K562 (cell line): ENCODE data around the gene PRMT7. TPM values are rescaled to one million over a fixed set of nuclear protein-coding genes. Genes with fewer than 3 reads are reported as not detected.
A peak's percentile ranks its signal among the peaks of the same experiment; 100 is the strongest.

ENCODE experiments used
- ATAC-seq: fragments of 200-7000 bp; cut with Tn5 transposase; 3 replicates; pipeline ENCODE4 v1.9.1; 2020; ENCODE audit warnings: moderate library complexity
- BruUV-seq: library from RNA; stranded (reverse); fragments of 400-500 nt; replicated peaks from 2 replicates; lab custom pipeline; 2021; lab: Mats Ljungman, UMichigan
- CTCF ChIA-PET: fragments of 300-600 bp; formaldehyde crosslinking; extraction: SDS; loops from one replicate; lab custom pipeline; 2021; ENCODE audit warnings: low intra/inter-chr PET ratio; lab: Yijun Ruan, JAX
- POLR2A ChIA-PET: fragments of 300-600, 350-650 bp; sonication (Branson Sonifier 250); formaldehyde crosslinking; extraction: SDS; loops from one replicate; lab custom pipeline; 2021; ENCODE audit warnings: antibody characterized with exemption, inconsistent platforms; lab: Yijun Ruan, JAX
- DNase-seq, 4 experiments: peaks; one replicate each; pipeline versions ENCODE4 v3.0.0 to v3.0.0-alpha.2; 2011 to 2018; ENCODE audit warnings: low spot score in 3 of 4, mixed read lengths in 3 of 4; ENCODE audit errors: extremely low read depth in 1 of 4
- FAIRE-seq: peaks from 2 replicates; lab custom pipeline; 2011; peaks lifted over from hg19 to GRCh38; lab: Jason Lieb, UNC
- H2AFZ ChIP-seq: 2 replicates; pipeline ENCODE4 v1.6.0; 2011; ENCODE audit warnings: low read depth, low read length, control low read depth, inconsistent platforms
- H3K27ac ChIP-seq: fragments of 200-600 bp; 3 replicates; pipeline ENCODE4 v1.8.0; 2011; ENCODE audit warnings: low read depth, mild to moderate bottlenecking, control low read depth, inconsistent platforms, low read length, moderate library complexity, mixed read lengths; ENCODE audit errors: extremely low read depth
- H3K27me3 ChIP-seq, 2 experiments: fragments of 300-600 bp in 1 of 2; 2 replicates in 1 of 2; 3 replicates in 1 of 2; pipeline versions ENCODE4 v1.6.0 to v1.8.0; 2011; ENCODE audit warnings: inconsistent platforms in 2 of 2, low read length in 2 of 2, mild to moderate bottlenecking in 1 of 2, mixed read lengths in 1 of 2, moderate library complexity in 1 of 2; ENCODE audit not compliant: control insufficient read depth in 2 of 2, insufficient read depth in 2 of 2
- H3K36me3 ChIP-seq: fragments of 300-600 bp; 3 replicates; pipeline ENCODE4 v1.8.0; 2011; ENCODE audit warnings: mild to moderate bottlenecking, low read length, inconsistent platforms; ENCODE audit not compliant: control insufficient read depth, insufficient read depth
- H3K4me1 ChIP-seq, 2 experiments: fragments of 200-600 bp in 1 of 2; replicated peaks in 1 of 2; 2 replicates in 1 of 2; 3 replicates in 1 of 2; pipeline versions ENCODE4 v1.5.1 to v1.8.0; 2011; ENCODE audit warnings: inconsistent platforms in 2 of 2, low read length in 2 of 2, mild to moderate bottlenecking in 1 of 2, mixed read lengths in 1 of 2, moderate library complexity in 1 of 2; ENCODE audit not compliant: control insufficient read depth in 2 of 2, insufficient read depth in 2 of 2
- H3K4me2 ChIP-seq: 2 replicates; pipeline ENCODE4 v1.6.1; 2011; ENCODE audit warnings: low read length, control low read depth, inconsistent platforms, mixed read lengths; ENCODE audit not compliant: insufficient read depth
- H3K4me3 ChIP-seq: fragments of 200-600 bp; sonication (generic), shearing (Covaris generic); 2 replicates; pipeline ENCODE4 v1.5.1; 2016; ENCODE audit warnings: control low read depth, inconsistent platforms
- H3K79me2 ChIP-seq: fragments of 200-600 bp; 3 replicates; pipeline ENCODE4 v1.8.0; 2011; ENCODE audit warnings: low read length, inconsistent platforms; ENCODE audit not compliant: control insufficient read depth, insufficient read depth
- H3K9ac ChIP-seq, 2 experiments: 2 replicates each; pipeline versions ENCODE4 v1.6.0 to v1.6.1; 2011; ENCODE audit warnings: low read depth in 2 of 2, low read length in 2 of 2, control low read depth in 1 of 2, inconsistent platforms in 1 of 2, mild to moderate bottlenecking in 1 of 2, mixed read lengths in 1 of 2; ENCODE audit not compliant: insufficient read depth in 1 of 2
- H3K9me1 ChIP-seq: one replicate; pipeline ENCODE4 v1.6.0; 2011; ENCODE audit warnings: inconsistent platforms, mild to moderate bottlenecking, low read length, moderate library complexity; ENCODE audit not compliant: control insufficient read depth, insufficient read depth
- H3K9me3 ChIP-seq: replicated peaks from 2 replicates; pipeline ENCODE4 v1.5.1; 2011; ENCODE audit warnings: low read depth, low read length, inconsistent platforms; ENCODE audit not compliant: control insufficient read depth, insufficient read depth
- H4K20me1 ChIP-seq: replicated peaks from 2 replicates; pipeline ENCODE4 v1.6.1; 2011; ENCODE audit warnings: low read length, inconsistent platforms, mixed read lengths; ENCODE audit not compliant: control insufficient read depth, insufficient read depth
- CREM ChIP-seq: IDR thresholded peaks from 2 replicates; pipeline ENCODE4 v1.6.1; 2014; ENCODE audit warnings: antibody characterized with exemption, low read depth
- CTCF ChIP-seq, 3 experiments: IDR thresholded peaks in 2 of 3; conservative IDR thresholded peaks in 1 of 3; 2 replicates each; pipeline ENCODE4 v1.5.1; 2011 to 2012; ENCODE audit warnings: low read length in 3 of 3, mild to moderate bottlenecking in 3 of 3, control low read depth in 2 of 3, improper control_type of control experiment in 1 of 3, inconsistent platforms in 1 of 3, low read depth in 1 of 3, mixed read lengths in 1 of 3, moderate library complexity in 1 of 3; ENCODE audit not compliant: insufficient read depth in 2 of 3
- DEAF1 ChIP-seq: fragments of 450-650 bp; formaldehyde crosslinking; IDR thresholded peaks from 2 replicates; pipeline ENCODE4 v1.4.0; 2020; ENCODE audit warnings: mild to moderate bottlenecking, moderate library complexity
- HNRNPK ChIP-seq: fragments of 200-400 bp; formaldehyde crosslinking; IDR thresholded peaks from one replicate; pipeline ENCODE4 v1.6.1; 2018; ENCODE audit warnings: mild to moderate bottlenecking, low read depth, low read length; ENCODE audit not compliant: poor library complexity, severe bottlenecking
- KLF16 ChIP-seq: IDR thresholded peaks from 2 replicates; pipeline ENCODE4 v1.6.1; 2016; ENCODE audit warnings: antibody characterized with exemption
- PCBP2 ChIP-seq: fragments of 200-400 bp; formaldehyde crosslinking; IDR thresholded peaks from 2 replicates; pipeline ENCODE4 v1.6.1; 2018; ENCODE audit warnings: low read length, low read depth, mild to moderate bottlenecking, moderate library complexity; ENCODE audit not compliant: poor library complexity, severe bottlenecking
- SMAD3 ChIP-seq: fragments of 450-650 bp; formaldehyde crosslinking; conservative IDR thresholded peaks from 2 replicates; pipeline ENCODE4 v1.4.0; 2020; ENCODE audit warnings: mild to moderate bottlenecking
- TEAD1 ChIP-seq, 2 experiments: fragments of 450-650 bp in 1 of 2; sonication (generic) in 1 of 2; formaldehyde crosslinking; IDR thresholded peaks; 2 replicates each; pipeline versions ENCODE4 v1.4.0 to v1.8.0; 2020 to 2022; ENCODE audit warnings: mild to moderate bottlenecking in 2 of 2, missing genetic modification reagents in 1 of 2
- ZBED1 ChIP-seq: IDR thresholded peaks from 2 replicates; pipeline ENCODE4 v1.6.1; 2014
- ZBTB8A ChIP-seq: fragments of 450-650 bp; IDR thresholded peaks from 2 replicates; pipeline ENCODE4 v1.6.1; 2018; ENCODE audit warnings: mild to moderate bottlenecking, moderate library complexity; ENCODE audit not compliant: partially characterized antibody
- ZBTB9 ChIP-seq: fragments of 450-650 bp; formaldehyde crosslinking; IDR thresholded peaks from 2 replicates; pipeline ENCODE4 v1.4.0; 2020; ENCODE audit warnings: mild to moderate bottlenecking, moderate library complexity
- WGBS: fragments of 100-300 bp; shearing (Covaris generic); methylation state at CpG from one replicate; pipeline ENCODE4 v1.1.6; 2016; ENCODE audit warnings: low coverage, mixed read lengths; ENCODE audit not compliant: insufficient coverage; ENCODE audit errors: missing lambda C conversion rate; 5-methylcytosine and 5-hydroxymethylcytosine counted together
- in situ Hi-C: fragments of 300-500 bp; cut with MboI; formaldehyde crosslinking; loops from 4 replicates; pipeline ENCODE4 v1.15.0; 2018; ENCODE audit warnings: inconsistent platforms, mixed read lengths
- intact Hi-C: fragments of 100-400 bp; cut with micrococcal nuclease; formaldehyde crosslinking; loops from 2 replicates; pipeline ENCODE4 v1.14.2; 2022
- polyA plus RNA-seq, 8 experiments: library from polyadenylated mRNA; depleted of rRNA in 4 of 8; stranded (reverse) in 5 of 8; unstranded in 3 of 8; fragments of >200 nt; fragmentation: Nextera tagmentation in 2 of 8; fragmentation: Illumina TruSeq in 1 of 8; extraction: Ambion mirVana in 2 of 8; extraction: Trizol in 1 of 8; gene quantifications; 2 replicates each; pipeline versions ENCODE4 v1.2.1 to v1.2.3, GENCODE V29; 2011 to 2014; ENCODE audit warnings: inconsistent platforms in 1 of 8, missing spikeins in 1 of 8
- total RNA-seq, 7 experiments: library from RNA; depleted of rRNA in 6 of 7; stranded (reverse); fragments of >200 nt in 6 of 7; fragmentation: Illumina TruSeq in 2 of 7; extraction: Trizol in 2 of 7; gene quantifications; 2 replicates each; pipeline versions ENCODE4 v1.2.1 to v1.2.3, GENCODE V29; 2011 to 2021; ENCODE audit warnings: low replicate concordance in 1 of 7
- TF ChIP-seq, protein P1 (sequence below): fragments of 450-650 bp; formaldehyde crosslinking; IDR thresholded peaks from 2 replicates; pipeline ENCODE4 v1.4.0; 2022; ENCODE audit warnings: mild to moderate bottlenecking, moderate library complexity
- TF ChIP-seq, protein P2 (sequence below): sonication (generic); formaldehyde crosslinking; IDR thresholded peaks from 2 replicates; pipeline ENCODE4 v1.8.0; 2022; ENCODE audit warnings: missing genetic modification reagents, mild to moderate bottlenecking, moderate library complexity, borderline replicate concordance

The PRMT7 gene
- total and polyA plus RNA-seq, 9 of the 15 experiments (the other 6 are each of a cell fraction or from before 2014, with no cell fraction given), result 6.4 to 88.8 (median 73.1) TPM

DNA sequence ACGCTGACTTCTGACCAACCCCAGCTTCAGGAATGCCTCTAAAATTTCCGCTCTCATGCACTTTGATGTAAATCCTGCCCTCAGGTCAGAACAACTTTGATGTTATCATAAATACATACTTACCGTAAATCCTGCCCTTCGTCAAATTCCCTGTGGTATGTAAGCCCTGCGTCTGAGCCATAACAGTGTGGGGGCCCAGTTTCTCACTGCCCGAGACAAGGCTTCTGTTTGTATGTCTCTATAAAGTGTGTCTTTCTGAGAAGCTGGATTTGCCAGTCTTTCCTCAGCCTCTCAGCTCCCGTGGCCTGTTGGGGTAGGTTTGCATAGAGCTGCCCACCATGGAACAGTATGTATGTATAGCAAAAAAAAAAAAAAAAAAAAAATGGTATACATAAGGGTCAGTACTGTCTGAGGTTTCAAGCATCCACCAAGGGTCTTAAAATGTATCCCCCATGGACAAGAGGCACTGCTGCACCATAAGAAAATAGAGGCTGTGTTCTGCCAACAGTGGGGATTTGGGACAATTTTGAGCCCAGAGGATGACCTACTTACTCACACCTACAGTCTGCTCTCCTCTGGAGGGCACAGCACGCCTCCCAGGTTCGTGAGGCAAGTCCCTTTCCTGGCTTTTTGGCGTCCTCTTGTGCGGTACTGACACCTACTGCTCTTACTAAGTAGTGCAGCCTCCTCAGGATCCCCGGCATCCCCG lies 17.5 kb downstream of the PRMT7 start:
- TSS peak; percentile 16 for BruUV-seq
- DNase-seq, result peak; percentile 78 to 83 (median 82)
- Histone ChIP-seq H3K36me3 (peaks cover 83% of the 10 kb centered on the region), H3K9me3 (no peaks in the 10 kb centered on the region), H3K4me3 (no peak overlapping the region), H3K79me2 (0 out of 3 replicates have a peak, but pooled peaks cover 2% of the 10 kb centered on the region), H3K27ac (no peak overlapping the region), H3K4me2 (no peak overlapping the region), H4K20me1 (no peaks in the 10 kb centered on the region), H3K9me1 (no peaks in the 10 kb centered on the region), H3K9ac (no peak overlapping the region), H3K4me1 (no peaks in the 10 kb centered on the region), H3K27me3 (no peaks in the 10 kb centered on the region), H2AFZ (no peak overlapping the region)
- WGBS, result 57% methylated on average over 13 of the region's 13 CpGs
- peak; percentile 94 for FAIRE-seq
- intact Hi-C loops (loop anchor here (1.0 kb wide), 1 partner anchor 67 kb away; no protein-coding TSS in a partner anchor), in situ Hi-C loops (loop anchor here (5.0 kb wide), 1 partner anchor 66 kb away; the partner anchor contains the start of gene SLC7A6)
- CTCF ChIA-PET, result interaction anchor here (0.7 to 4.8 kb wide), 3 partner anchors 66 to 655 kb away, joined by 3 to 73 read pairs (median 7); partner anchors contain the start of gene SLC7A6
- peak; percentile 99 for ATAC-seq
- POLR2A ChIA-PET, result interaction anchor here (0.9 to 3.1 kb wide), 6 partner anchors 10 to 68 kb away, joined by 3 to 12 read pairs (median 6); partner anchors contain the start of genes PRMT7, SLC7A6 and SLC7A6OS
- peak; percentile 95 to 96 (median 95) for TF ChIP-seq CTCF (IDR thresholded peaks at IDR 0.05 in 2 of 3, conservative IDR thresholded peaks at IDR 0.05 in 1 of 3; ENCODE audit: insufficient read depth in 2 of 3, low read depth in 1 of 3, low read length in 3 of 3)
- peak; percentile 37; the same call in 1 of the 2 replicates for TF ChIP-seq KLF16
- TF ChIP-seq SMAD3 (CRISPR knock-in tag), result 0 out of 2 replicates have a peak, but pooled peaks have one; percentile 25
- TF ChIP-seq, protein P1, sequence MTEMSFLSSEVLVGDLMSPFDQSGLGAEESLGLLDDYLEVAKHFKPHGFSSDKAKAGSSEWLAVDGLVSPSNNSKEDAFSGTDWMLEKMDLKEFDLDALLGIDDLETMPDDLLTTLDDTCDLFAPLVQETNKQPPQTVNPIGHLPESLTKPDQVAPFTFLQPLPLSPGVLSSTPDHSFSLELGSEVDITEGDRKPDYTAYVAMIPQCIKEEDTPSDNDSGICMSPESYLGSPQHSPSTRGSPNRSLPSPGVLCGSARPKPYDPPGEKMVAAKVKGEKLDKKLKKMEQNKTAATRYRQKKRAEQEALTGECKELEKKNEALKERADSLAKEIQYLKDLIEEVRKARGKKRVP (CRISPR knock-in tag), result 0 out of 2 replicates have a peak, but pooled peaks have one; percentile 10
- no peak for TF ChIP-seq HNRNPK
- TF ChIP-seq CREM, result peak; percentile 52
- no peak for TF ChIP-seq PCBP2
- TF ChIP-seq ZBTB8A, result no peak
- TF ChIP-seq ZBED1, result 0 out of 2 replicates have a peak, but pooled peaks have one; percentile 39
- TF ChIP-seq, protein P2, sequence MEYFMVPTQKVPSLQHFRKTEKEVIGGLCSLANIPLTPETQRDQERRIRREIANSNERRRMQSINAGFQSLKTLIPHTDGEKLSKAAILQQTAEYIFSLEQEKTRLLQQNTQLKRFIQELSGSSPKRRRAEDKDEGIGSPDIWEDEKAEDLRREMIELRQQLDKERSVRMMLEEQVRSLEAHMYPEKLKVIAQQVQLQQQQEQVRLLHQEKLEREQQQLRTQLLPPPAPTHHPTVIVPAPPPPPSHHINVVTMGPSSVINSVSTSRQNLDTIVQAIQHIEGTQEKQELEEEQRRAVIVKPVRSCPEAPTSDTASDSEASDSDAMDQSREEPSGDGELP (CRISPR knock-in tag), result peak; percentile 22; the same call in 1 of the 2 replicates
- TF ChIP-seq TEAD1 (CRISPR knock-in tag; IDR thresholded peaks at IDR 0.05), result 0 out of 4 replicates have a peak, but pooled peaks of 1 of the 2 experiments have one; percentile 12
- TF ChIP-seq DEAF1 (CRISPR knock-in tag), result peak; percentile 90
- TF ChIP-seq ZBTB9 (CRISPR knock-in tag), result 0 out of 2 replicates have a peak, but pooled peaks have one; percentile 25
